Measurements from ENCODE around the gene SAMD11.

Gene SAMD11

DNA sequence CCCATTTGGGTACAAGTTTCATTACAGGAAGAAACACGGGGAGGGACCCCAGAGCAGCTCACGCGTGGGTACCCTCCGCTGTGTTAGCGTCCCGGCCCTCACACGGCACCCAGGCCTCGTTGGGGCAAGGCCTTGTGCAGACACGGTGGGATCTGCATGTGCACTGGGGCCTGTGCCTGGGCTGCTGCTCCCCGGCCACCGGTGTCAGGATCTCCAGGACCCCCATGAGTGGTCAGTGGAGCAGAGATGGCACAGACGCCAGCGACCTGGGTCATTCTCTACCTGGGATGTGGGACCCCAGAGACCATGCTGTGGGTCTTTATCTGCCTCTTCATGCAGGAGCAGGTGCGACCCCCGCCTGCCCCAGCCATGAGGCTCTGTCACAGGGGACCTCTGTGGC lies 5.4 kb upstream of the SAMD11 start:
- no peak for DNase-seq

DNA sequence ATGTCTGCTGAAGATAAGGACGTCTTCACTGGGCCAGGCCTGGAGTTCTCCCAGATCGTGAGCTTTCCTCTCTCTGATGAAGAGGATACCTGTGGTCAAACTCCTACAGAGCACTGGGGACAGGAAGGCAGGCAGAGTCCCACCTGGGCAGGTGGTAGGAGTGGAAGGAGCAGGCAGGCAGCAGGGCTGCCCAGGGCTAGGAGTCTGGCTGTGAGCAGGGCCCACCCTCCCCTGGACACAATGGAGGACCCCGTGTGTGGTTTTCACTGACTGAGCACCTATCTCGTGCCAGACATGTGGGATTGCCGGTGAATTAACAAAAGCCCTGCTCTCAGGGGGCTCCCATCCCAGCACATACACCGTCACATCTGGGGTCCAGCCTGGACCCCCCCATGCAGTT lies 4.9 kb upstream of the SAMD11 start:
- no peak for DNase-seq

DNA sequence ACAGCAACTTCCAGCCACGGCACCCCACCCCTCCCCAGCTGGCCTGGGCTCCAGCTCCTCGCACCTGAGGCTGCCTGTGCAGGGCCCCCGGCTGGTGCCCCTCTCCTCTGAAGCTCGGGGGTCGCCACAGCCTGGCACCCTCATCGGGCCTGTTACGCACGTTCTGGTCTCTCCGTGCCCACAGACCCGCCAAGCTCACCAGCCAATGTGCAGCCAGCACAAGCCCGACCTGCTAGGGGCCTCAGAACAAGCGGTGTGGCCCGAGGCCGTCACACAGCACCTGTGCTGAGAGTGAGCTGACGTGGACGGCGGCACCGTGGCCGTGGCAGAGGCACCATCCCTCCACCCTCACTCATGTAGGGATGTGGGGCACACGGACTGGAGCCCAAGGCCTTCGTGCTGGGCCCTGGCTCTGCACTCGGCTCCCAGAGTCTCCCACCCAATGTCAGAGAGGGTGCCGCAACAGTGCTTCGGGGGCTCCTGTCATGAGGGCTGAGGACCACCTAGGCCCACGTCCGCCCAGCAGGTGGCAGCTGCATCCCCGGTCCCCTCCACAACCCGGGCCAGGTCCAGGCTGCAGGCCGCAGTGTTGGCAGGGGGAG lies 4.4 kb upstream of the SAMD11 start:
- no peak for DNase-seq

DNA sequence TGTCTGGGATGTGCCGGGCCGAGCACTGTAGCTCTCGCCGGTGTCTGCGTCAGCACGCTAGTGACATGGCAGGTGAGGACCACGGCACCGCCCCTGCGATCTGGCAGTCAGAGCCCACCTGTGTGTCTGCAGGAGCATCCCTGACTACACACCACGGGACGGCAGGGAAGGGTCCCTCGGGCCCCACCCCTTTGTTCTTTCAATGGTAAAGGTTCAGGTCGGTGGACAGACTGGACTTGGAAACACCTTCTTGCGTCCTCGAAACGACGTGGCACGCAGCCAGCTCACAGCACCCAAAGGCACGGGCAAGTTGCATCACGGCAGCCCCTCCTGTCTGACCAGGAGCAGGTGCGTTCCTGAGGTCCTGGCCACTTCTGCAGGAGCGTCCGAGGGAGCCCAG lies 3.7 kb upstream of the SAMD11 start:
- DNase-seq = no peak

DNA sequence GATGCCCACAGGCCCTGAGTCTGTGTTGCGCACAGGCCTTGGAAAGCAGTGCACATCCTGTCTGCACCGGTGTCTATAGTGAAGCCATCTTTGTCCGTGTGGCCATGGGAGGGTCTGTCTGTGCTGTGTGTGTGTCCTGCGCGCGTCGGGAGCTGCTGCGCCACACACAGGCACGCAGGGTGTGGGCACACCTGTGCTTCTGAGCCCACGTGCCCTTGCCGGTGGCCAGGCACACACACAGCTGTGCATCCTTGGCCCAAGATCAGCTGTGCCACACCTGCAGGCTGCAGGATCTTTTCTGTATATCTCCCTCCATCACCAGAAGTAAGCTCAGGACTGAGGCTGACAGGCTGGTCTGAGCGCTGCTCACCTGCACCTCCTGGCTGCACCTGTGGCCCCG lies 3.2 kb upstream of the SAMD11 start:
- no peak for DNase-seq

DNA sequence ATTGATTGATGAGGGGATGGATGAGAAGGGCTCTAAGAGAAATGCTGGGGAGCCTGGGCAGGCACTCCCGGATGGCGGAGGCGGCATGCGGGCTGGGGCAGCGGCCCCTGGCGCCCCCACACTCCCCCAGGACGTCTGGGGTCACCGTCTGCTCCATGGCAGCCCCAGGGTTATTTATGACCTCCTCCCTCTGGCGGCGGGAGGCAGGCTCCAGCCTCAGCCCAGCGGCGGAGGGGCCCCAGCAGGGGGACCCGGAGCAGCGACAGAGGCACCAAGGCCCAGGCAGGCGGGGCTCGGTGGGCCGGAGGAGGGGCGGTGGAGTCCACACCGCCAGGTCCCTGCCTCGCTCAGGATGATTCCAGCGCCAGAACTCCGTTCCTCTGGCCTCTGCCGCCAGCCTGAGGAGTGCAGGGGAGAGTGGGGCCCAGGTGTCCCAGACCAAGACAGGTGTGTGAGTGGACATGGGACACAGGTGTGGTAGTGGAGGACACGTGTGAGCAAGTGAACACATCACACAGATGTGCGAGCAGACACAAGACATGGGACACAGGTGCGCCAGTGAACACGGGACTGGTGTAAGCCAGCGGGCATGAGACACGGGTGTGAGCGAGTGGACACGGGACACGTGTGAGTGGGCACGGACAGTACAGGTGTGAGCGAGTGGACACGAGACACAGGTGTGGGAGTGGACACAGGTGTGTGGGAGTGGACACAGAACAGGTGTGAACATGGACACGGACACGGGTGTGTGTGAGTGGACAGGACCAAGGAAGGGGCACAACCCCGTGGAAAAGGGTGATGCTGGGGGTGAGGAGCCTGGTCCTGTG lies 2.5 kb upstream of the SAMD11 start:
- DNase-seq = peak; percentile 82

DNA sequence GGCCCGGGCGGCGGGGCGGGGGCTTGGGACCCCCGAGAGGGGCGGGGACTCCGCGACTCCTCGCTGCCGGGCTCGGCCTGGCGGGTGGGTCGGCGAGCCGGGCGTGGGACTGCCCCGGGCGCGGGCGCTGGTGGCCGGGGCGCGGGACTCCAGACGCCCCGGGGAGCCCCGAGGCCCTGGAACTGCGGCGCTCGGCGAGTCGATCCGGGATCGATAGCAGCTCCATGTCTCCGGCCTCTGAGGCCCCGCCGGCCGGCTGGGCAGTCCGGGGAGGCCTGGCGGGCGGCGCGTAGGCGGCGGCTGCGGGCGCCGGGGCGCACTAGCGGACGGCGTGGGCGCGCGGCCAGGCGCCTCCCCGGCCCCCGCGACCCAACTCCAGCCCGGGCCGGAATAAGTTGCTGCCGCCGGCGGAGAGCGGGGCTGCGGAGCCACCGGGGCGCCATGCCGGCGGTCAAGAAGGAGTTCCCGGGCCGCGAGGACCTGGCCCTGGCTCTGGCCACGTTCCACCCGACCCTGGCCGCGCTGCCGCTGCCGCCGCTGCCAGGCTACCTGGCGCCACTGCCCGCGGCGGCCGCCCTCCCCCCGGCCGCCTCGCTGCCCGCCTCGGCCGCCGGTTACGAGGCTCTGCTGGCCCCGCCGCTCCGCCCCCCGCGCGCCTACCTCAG lies 400 bp downstream of the SAMD11 start:
- no peak for DNase-seq

DNA sequence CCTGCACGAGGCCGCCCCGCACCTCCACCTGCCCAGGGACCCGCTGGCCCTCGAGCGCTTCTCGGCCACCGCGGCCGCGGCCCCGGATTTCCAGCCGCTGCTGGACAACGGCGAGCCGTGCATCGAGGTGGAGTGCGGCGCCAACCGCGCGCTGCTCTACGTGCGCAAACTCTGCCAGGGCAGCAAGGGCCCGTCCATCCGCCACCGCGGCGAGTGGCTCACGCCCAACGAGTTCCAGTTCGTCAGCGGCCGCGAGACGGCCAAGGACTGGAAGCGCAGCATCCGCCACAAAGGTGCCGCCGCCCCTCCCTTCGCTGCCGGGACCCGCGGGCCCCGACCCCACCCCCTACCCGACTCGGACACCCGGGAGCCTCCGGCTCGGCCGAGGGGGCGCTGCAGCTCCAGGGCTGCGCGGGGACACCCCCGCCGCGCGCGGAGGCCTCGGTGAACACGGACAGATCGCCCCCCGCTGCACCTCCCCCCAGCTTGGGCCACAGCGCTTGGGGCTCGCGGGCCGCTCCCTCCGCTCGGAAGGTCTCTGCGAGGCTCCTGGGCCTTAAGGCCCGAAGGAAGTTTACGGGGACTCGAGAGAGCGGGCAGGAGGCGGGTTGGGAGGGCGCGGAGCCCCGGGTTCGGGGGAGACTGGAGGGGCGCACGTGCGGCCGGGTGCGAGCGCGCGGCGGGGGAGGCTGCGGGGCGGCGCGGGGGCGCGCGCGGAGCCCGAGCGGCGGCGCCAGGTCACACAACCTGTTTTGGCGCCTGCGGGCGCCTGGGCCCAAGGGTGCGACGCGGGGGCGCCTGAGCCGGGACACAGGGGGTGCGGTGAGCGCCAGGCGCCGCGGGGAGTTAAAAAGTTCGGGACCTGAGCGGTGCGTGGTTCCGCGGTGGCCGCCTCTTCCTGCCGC lies 1.2 kb downstream of the SAMD11 start:
- DNase-seq = no peak

DNA sequence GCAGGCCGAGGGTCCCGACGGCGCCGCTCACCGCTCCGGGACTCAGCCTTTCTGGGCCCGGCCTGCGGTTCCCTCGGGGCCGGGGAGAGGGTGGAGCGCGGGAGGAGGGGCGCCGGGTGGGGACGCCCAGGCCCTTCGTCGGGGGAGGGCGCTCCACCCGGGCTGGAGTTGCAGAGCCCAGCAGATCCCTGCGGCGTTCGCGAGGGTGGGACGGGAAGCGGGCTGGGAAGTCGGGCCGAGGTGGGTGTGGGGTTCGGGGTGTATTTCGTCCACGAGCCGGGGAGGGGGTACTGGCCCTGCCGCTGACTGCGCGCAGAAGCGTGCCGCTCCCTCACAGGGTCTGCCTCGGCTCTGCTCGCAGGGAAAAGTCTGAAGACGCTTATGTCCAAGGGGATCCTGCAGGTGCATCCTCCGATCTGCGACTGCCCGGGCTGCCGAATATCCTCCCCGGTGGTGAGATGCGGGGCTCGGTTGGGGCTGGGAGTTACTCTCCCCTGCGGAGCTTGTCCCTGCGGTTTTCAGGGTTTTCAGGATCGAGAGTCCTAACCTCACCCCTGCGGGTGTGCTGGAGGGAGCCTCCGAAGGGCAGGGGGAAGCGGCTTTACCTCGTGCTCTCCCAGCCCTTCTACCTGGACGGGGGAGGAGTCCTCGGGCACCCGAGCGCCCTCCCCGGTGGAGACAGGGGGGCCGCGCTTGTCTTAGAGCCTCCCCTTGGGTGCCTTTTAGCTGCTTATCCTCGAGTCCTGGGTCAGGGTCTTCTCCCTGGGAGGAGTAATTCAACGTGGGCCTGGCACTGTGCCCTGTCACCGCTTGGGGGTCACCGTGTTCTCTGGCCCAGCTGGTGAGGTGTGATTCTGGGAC lies 2.1 kb downstream of the SAMD11 start:
- DNase-seq = peak; percentile 53

DNA sequence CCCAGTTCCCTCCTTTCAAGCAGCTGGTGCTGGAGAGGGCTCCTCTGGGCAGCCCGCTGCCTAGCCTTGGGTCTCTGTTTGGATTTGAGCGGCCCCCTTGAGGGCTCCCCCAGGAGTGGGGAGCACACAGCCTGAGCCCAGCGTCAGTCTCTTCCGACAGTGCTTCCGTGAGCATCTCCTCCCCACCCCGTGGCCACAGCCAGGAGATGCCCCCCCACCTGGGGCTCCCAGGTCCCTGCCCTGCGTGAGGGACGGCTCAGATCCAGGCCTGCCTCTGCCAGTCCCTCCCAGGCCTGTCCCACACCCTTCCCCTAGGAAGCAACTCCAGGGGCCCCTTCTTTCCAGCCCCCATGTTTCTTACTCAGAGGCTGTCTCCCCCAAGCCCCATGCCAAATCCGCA lies 3.5 kb downstream of the SAMD11 start:
- DNase-seq = no peak

DNA sequence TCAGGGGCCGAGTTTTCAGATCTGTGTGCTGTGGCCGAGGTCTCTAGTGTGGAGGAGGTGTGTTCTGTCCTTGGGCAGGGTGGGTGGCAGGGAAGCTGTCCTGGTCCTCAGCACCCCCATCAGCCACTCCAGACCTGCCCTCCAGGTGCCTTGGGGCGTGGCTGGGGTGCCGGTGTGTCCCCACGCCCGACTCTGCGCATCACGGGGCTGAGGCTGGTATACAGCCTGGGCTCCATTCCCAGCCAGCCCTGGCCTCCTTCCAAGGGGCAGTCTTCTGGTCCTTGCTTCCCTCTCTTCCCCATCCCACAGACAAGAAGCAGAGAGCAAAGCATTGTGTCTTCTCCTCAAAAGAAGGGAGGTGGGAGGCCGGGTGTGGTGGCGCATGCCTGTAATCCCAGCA lies 4.0 kb downstream of the SAMD11 start:
- no peak for DNase-seq

DNA sequence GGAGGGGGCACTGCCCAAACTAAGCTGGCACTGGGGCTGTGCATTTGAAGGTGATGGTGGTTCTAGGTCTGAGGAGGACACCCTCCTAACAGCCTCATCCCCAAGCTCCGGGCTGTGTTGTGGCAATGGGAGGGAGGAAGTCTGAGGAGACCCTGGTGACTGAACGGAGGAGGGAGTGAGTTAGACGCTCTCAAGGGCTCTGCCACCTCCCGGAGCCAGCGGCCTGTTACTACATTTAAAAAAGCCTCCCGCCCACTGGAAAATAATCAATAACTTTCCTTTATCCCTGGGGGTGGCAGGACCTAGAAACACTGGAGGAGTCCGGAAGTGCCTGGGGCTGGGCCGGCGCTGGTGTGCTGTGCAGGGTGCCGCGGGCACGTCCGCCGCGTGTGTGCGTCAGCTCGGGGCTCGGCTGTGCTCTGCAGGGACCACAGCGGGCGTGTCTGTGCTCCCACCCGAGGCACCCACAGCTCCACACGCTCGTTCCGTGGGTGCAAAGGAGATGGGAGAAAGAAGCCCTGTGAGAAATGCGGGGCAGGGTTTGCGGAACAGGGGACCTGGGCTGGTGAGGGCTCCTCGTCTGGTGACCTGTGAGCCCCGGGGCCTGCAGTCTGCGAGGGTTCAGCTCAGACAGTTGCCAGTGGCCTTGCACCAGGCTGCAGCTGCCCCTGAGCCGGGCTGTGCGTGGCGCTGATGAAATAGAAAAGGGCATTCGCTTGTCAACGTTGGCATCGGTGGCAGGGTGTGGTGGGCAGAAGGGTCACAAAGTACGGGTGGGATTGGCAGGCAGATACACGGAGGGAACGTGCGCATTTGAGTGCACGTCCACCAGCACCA lies 5.3 kb downstream of the SAMD11 start:
- no peak for DNase-seq

DNA sequence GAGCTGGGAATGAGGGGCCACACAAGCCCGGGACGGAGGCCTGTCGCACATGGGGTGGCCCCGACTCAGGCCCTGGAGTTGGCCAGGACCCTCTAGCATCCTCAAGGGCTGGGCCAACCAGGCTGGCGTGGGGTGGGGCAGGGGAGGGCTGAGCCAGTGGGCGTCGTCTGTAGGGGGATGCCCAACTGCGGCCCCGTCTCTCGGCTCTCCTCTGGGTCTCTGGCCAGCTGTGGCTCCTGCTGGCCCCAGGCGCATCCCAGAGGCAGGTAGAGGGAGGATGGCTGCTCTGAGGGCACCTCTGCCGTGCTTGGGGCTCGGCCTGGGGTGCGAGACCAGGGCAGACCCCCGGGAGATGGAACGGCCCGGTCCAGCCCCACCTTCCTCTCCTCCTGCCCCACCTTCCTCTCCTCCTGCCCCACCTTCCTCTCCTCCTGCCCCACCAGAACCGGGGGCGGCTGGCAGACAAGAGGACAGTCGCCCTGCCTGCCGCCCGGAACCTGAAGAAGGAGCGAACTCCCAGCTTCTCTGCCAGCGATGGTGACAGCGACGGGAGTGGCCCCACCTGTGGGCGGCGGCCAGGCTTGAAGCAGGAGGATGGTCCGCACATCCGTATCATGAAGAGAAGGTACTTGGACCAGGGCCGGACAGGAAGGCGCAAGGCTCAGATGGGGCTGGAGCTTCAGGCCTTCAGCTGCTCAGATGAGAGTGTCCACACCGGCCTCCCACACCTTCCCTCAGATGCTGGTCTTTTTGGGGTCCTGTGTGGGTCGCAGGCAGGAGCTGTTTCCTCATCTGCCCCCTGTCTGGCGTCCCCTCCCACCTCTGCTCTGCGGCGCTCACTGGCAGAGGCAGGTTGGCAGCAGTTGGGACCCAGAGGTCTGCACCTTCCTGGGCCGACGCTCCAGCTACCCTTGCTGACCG lies 6.2 kb downstream of the SAMD11 start:
- DNase-seq = no peak

DNA sequence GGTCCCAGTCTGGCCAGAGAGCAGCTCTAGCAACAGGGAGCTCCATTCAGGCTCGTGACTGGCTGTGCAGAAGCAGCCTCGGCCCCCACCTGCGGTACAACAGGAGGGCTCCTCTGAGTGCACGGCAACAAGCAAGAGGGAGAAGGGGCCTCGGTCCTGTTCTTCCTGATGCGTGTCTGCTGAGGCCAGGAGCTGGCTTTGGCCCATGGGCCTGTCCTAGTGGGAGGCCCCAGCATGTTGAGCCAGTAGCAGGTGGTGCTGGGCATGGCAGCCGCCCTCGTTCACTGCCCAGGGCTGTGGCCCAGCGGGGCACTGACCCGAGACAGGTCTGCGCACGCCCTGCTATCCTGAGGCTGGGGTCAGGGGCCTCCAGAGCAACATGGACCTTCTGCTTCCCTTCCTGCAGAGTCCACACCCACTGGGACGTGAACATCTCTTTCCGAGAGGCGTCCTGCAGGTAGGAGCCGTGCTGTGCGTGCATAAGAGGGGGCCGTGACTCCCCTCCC lies 7.0 kb downstream of the SAMD11 start:
- DNase-seq = no peak

DNA sequence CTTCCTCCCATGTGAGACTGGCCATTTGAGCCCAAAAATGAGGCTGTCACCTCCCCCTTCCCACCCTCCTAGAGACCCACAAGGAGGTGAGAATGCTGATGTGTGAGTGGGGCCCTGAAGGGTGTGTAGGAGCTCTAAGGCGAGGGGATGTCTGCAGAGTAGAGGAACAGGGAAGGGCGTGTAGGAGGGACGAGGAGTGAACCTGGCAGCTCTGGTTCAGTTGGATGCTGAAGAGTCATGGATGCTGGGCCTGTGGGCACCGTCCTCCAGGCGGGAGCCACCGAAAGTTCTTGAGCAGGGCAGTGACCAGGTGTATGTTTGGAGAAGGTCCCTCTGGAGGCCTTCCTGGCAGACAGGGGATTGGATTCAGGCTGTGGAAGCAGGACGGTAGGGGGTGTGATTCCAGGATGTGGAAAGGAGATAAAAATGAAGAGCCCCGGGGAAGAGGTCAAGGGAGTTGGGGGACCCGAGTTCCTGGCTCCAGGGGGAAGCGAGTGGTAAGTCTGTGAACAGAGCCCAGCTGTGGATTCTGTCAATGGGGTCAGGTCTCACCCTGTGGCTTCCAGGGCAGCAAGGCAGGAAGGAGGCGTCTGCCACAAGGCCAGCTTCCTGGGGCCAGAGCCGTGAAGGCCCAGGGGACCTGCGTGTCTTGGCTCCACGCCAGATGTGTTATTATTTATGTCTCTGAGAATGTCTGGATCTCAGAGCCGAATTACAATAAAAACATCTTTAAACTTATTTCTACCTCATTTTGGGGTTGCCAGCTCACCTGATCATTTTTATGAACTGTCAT lies 7.9 kb downstream of the SAMD11 start:
- no peak for DNase-seq

DNA sequence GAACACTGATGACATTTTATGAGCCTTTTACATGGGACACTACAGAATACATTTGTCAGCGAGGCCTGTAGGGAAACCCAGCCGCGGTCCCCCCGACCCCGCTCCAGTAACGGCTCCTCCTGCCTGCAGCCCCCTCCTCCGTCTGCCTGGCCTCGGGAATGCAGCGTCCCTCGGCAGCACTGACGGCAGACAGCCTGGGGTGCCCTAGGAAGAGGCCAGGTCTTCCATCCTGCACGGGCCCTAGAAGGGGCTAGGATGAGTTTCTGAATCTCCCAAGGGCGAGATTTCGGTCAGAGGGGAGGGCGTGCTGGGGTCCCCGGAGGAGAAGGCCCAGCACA lies 8.4 kb downstream of the SAMD11 start:
- DNase-seq = no peak

DNA sequence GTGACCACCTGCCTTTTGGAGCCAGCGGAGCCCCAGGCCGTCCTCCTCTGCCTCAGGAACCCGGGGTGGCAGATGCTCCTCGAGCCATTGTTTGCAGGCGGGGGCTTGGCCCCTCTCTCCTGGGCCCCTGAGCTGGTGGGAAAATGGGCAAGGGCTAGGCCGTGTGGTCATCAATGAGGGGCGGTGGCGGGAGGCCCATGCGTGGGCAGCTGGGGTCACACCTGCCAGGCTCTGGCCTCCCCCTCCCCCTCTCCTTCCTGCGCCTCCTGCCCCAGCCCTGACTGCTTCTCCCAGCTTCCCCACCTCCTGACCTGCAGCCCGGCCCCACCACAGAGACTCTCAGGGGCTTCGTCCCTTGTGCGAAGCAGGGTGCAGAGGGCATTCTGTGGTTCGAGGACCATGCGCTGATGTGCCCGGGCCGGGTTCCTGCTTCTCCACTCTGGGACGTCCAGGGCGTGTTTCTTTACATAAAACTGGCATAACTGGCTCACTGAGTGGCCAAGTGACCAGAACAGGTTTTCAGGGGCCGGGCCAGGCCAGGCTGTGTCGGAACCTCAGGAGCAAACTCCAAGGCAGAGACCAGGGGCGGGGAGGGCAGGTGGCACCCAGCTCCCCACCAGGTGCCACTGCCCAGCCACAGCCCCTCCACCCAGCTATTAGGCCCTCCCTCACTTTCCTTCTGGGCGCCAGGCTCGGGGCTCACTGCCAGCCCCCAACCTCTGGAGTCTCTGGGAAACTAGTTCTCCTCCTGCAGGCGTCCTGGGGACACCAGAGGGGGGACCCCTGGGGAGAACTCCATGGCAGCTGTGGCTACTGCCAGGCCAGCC lies 9.3 kb downstream of the SAMD11 start:
- no peak for DNase-seq

DNA sequence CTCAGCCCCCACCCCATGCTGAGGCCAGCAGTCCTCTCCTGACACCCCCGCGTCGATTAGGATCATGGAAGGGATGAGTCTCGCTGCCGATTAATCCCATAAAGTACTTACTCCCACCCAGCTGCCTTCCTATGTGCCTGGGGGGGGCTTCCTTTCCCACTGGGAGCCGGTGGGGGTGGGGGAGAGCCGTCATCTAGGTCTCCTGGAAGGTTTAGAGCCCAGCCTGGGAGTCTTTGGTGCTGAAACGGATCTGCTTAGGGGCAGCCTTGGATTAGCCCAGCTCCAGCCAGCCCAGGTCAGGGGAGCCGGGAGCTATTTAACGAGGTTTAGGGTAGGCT lies 9.8 kb downstream of the SAMD11 start:
- no peak for DNase-seq
